ENCODE measurements around the gene SNCG.
"Not testable (repeated sequence)": the region's sequence is repeated elsewhere in the genome, so short reads cannot be mapped to it uniquely, and the experiment has no call there.

The SNCG gene

DNA sequence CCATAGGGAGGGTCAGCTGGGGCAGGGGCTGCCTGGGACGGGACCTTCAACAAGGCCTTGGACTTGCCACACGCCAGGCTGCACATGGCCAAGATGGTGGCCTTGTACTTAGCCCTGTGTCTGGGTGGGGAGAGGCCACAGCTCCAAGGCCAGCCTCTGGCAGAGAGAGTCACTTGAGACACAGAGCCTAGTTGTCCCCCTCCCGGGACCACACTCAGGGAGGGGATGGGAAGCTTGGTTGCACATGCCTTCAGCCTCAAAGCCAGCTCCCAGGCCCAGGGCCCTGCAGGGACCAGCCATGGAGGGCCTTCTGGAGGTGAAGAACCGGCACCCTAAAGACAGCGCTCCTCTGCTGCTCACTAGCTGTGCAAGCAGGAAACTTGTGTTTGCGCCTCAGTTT lies 17.7 kb upstream of the SNCG start:
- Histone ChIP-seq H3K4me3 (ENCODE audit: low read length) (no peak overlapping the region), H3K36me3 (ENCODE audit: insufficient read depth, low read length) (no peaks in the 10 kb centered on the region)

DNA sequence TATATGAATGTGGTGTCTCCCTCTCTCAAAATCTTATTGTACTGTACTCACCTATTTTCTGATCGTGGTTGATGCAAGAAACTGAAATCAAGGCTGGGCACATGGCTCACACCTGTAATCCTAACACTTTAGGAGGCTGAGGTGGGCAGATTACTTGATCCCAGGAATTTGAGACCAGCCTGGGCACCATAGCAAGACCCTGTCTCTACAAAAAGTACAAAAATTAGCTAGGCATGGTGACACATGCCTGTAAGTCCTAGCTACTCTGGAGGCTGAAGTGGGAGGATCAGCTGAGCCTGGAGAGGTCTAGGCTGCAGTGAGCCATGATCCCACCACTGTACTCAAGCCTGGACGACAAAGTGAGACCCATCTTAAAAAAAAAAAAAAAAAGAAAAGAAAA lies 17.0 kb upstream of the SNCG start:
- H3K27me3 ChIP-seq (ENCODE audit: insufficient read depth, low read length): no peaks in the 10 kb centered on the region
- H3K36me3 ChIP-seq (ENCODE audit: insufficient read depth, low read length): no peaks in the 10 kb centered on the region
- H2AFZ ChIP-seq (ENCODE audit: low read depth, low read length): no peak overlapping the region
- H3K4me1 ChIP-seq (ENCODE audit: insufficient read depth, low read length): peaks cover 2% of the 10 kb centered on the region
- H3K4me3 ChIP-seq (ENCODE audit: low read length): no peak overlapping the region
- no peaks in the 10 kb centered on the region for H3K9me3 ChIP-seq (ENCODE audit: low read length)

More for the DNA sequence above, 17.7 kb upstream of the SNCG start:
- Histone ChIP-seq H3K4me1 (ENCODE audit: insufficient read depth, low read length) (peaks cover 2% of the 10 kb centered on the region), H3K9me3 (ENCODE audit: low read length) (no peaks in the 10 kb centered on the region), H2AFZ (ENCODE audit: low read depth, low read length) (no peak overlapping the region), H3K27me3 (ENCODE audit: insufficient read depth, low read length) (no peaks in the 10 kb centered on the region)

DNA sequence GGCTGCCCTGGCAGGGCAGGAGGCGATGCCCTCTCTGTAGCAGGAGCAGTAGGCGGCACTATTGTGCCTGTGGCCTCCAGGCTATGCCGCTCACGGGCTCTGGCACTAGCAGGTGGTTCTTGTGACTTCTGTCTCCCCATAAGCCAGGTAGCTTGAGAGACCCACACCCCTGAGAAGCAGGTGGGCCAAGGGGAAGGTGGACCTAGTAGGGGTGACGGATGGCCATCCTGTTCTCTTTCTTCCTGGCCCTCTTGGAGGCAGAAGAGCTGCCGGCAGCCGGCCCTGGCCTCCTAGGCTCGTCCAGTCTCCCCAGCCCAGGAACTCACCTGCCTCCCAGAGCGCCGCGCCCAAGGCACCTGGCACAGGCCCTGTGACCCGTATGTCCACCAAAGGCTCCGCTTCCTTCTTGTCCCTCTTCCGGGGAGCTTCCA lies 16.4 kb upstream of the SNCG start:
- no peaks in the 10 kb centered on the region for H3K36me3 ChIP-seq (ENCODE audit: insufficient read depth, low read length)
- no peak overlapping the region for H3K4me3 ChIP-seq (ENCODE audit: low read length)
- H3K4me1 ChIP-seq (ENCODE audit: insufficient read depth, low read length): peaks cover 2% of the 10 kb centered on the region
- no peak overlapping the region for H2AFZ ChIP-seq (ENCODE audit: low read depth, low read length)
- no peaks in the 10 kb centered on the region for H3K27me3 ChIP-seq (ENCODE audit: insufficient read depth, low read length)
- no peaks in the 10 kb centered on the region for H3K9me3 ChIP-seq (ENCODE audit: low read length)

DNA sequence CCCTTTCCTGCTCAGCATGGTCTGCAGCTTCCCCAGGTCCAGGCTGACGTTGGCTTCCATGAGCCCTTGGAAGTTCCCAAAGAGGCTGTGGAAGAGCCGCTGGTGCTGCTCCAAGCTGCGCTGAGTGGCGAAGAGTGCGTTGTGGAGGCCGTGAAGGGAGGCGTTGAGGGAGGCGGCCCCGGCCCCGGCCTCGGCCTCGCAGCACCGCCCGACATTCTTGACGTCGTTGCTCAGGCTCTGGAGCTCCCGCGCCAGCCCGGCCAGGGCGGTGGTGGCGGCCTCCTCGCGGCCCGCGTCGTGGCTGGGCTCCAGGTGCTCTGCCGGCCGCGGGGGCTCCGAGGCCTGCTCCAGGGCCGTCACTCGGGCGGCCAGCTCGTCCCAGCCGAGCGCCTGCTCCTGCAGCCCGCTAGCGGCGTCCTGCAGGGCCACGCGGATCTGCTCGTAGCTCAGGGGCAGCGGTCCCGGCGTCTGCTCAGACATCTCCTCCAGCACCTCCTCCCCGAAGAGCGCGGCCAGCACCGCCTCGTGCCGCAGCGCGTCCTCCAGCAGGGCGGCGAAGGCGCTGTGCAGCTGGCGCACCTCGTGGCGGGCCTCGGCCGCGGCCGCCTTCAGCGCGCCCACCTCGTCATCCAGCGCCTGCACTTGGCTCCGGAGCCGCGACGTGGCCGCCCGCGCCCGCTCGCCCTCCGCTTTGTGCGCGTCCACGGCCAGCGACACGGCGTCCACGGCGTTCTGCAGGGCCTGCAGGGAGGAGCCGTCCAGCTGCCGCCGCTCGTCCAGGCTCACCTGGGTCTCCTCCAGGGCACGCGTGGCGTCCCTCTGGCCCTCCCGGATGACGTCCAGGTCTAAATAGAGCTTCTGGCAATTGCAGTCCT lies 15.7 kb upstream of the SNCG start:
- H3K4me1 ChIP-seq (ENCODE audit: insufficient read depth, low read length): peaks cover 2% of the 10 kb centered on the region
- H3K36me3 ChIP-seq (ENCODE audit: insufficient read depth, low read length): no peaks in the 10 kb centered on the region
- no peak overlapping the region for H2AFZ ChIP-seq (ENCODE audit: low read depth, low read length)
- H3K27me3 ChIP-seq (ENCODE audit: insufficient read depth, low read length): no peaks in the 10 kb centered on the region
- H3K9me3 ChIP-seq (ENCODE audit: low read length): no peaks in the 10 kb centered on the region
- no peak overlapping the region for H3K4me3 ChIP-seq (ENCODE audit: low read length)

DNA sequence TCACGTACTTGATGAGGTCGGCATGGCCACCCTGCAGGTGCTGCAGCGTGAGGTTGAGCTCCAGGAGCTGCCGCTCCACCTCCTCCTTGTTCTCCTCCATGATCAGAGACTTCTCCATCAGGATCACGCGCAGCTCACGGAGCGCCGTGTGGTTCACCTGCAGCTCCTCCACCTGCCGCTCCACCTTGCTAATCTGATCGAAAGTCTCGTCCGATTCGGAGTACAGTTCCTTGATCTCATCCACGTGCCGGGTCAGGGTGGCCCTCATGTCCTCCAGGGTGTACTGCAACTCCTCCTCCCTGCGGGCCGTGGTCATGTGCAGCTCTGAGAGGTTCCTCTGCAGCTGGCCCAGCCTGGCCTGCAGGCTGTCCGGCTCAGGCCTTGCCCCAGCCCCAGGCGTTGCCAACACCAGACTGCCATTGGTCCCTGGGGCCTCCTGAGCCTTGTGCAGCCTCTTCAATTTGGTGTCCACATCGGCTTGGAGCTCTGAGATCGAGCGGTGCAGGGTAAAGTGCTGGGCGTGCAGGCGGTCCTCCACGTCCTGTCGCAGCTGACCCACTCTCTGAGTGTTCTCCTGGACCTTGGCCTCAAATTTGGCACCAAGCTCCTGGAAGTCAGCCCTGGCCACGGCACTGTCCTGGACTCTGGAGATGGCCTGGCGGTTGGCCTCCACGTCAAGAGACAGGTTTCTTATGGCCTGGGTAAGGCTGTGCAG lies 14.9 kb upstream of the SNCG start:
- Histone ChIP-seq H3K4me3 (ENCODE audit: low read length) (no peak overlapping the region), H3K36me3 (ENCODE audit: insufficient read depth, low read length) (no peaks in the 10 kb centered on the region), H2AFZ (ENCODE audit: low read depth, low read length) (no peak overlapping the region), H3K9me3 (ENCODE audit: low read length) (no peaks in the 10 kb centered on the region), H3K27me3 (ENCODE audit: insufficient read depth, low read length) (no peaks in the 10 kb centered on the region), H3K4me1 (ENCODE audit: insufficient read depth, low read length) (peaks cover 2% of the 10 kb centered on the region)

DNA sequence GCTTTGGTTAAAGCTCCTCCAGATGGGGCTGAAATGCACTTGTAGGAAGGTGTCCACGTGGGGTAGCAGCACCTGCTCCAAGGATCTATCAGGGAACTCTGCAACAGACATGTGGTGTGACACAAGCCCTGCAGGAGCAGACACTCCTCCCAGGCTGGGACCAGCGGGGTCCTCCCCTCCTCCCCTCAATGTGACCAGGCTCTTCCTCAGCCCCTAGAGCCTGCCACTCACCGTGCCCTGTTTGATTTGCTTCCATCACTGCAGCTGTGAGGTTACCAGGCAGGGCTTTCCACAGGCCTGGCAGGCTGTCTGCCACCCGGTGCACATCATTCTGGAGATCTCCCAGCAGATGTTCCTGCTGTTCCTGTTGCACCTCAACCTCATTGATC lies 14.4 kb upstream of the SNCG start:
- H3K4me3 ChIP-seq (ENCODE audit: low read length): no peak overlapping the region
- H3K4me1 ChIP-seq (ENCODE audit: insufficient read depth, low read length): peaks cover 2% of the 10 kb centered on the region
- H2AFZ ChIP-seq (ENCODE audit: low read depth, low read length): no peak overlapping the region
- no peaks in the 10 kb centered on the region for H3K36me3 ChIP-seq (ENCODE audit: insufficient read depth, low read length)
- H3K27me3 ChIP-seq (ENCODE audit: insufficient read depth, low read length): no peaks in the 10 kb centered on the region
- H3K9me3 ChIP-seq (ENCODE audit: low read length): no peaks in the 10 kb centered on the region

DNA sequence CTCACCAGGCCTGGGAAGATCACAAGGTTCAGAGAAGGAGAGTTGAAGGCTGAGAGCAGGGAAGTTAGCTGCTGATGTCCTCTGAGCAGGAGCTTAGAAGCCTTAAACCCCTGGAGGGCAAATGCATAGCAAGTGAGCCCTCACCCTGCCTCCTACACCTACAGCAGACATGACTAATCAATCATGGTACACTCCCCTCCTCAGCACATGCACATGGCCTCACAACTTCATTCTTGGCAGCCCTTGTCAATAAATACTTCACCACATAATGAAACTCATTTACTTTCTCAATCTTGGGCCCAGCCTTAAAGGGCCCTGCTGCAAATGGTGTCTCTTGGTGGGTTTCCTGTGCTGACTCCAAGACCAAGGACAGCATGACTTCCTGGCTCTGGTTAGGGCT lies 13.9 kb upstream of the SNCG start:
- no peaks in the 10 kb centered on the region for H3K9me3 ChIP-seq (ENCODE audit: low read length)
- H3K4me1 ChIP-seq (ENCODE audit: insufficient read depth, low read length): peaks cover 2% of the 10 kb centered on the region
- no peaks in the 10 kb centered on the region for H3K27me3 ChIP-seq (ENCODE audit: insufficient read depth, low read length)
- no peaks in the 10 kb centered on the region for H3K36me3 ChIP-seq (ENCODE audit: insufficient read depth, low read length)
- H2AFZ ChIP-seq (ENCODE audit: low read depth, low read length): no peak overlapping the region
- no peak overlapping the region for H3K4me3 ChIP-seq (ENCODE audit: low read length)

DNA sequence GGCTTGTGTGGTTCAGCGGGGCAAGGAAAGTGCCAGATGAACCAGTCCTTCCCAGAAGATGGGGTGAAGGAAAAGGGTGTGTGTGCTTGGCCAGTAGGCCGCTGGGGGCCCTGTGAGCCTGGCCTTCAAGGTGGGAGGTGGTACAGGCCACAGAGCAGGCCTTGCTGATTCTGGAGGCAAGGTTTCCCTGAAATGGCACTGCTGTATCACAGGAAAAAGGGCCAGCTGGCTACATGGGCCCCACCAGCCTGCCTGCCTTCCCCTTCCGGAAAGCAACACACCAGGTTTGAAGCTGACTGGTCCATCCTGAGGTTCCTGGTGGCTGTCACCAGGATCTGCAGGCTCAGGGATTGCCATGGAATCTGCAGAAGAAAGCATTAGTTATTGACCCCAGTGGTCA lies 13.5 kb upstream of the SNCG start:
- Histone ChIP-seq H3K4me1 (ENCODE audit: insufficient read depth, low read length) (no peaks in the 10 kb centered on the region), H3K27me3 (ENCODE audit: insufficient read depth, low read length) (no peaks in the 10 kb centered on the region), H3K9me3 (ENCODE audit: low read length) (no peaks in the 10 kb centered on the region)

DNA sequence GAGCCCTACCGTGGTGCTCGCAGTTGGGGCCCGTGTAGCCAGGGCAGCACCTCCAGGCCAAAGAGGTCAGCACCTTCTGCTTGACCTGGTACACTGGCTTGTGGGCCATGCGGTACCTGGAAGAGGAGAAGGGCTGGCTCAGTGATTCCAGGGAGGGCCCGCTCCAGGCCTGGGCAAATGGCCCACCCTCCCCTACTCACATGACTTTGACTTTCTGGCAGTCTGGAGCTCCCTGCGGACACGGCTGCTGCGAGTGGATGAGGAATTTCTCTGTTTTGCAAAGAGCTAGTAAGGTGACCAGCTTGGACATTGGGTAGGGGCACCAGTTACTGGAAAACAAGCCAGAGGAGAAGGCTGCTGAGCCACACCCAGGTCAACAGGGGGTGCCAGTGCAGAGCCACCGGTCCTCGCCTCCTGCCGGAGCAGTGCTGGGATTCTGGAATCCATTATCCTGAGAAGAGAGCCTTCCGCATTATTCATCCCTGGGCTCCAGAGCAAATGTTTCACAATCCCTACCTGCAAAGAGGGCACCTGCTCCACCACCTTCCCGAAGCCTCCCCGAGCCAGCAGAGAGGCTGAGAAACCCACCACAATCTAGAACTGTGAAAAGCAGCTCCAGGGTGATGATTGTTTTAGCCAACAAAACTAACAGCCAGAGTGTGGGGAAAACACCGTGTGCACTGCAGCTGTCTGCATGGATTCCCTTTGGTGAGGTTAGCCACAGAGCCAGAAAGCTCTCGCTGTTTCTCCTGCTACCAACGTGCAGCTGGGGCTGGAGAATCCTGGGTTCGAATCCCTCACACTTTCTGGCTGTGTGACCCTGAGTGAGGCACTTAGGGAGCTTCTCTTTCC lies 12.8 kb upstream of the SNCG start:
- H3K4me3 ChIP-seq (ENCODE audit: low read length): no peak overlapping the region
- no peaks in the 10 kb centered on the region for H3K36me3 ChIP-seq (ENCODE audit: insufficient read depth, low read length)
- H3K4me1 ChIP-seq (ENCODE audit: insufficient read depth, low read length): no peaks in the 10 kb centered on the region
- H2AFZ ChIP-seq (ENCODE audit: low read depth, low read length): no peak overlapping the region
- H3K27me3 ChIP-seq (ENCODE audit: insufficient read depth, low read length): no peaks in the 10 kb centered on the region
- no peaks in the 10 kb centered on the region for H3K9me3 ChIP-seq (ENCODE audit: low read length)

More for the DNA sequence above, 13.5 kb upstream of the SNCG start:
- H3K36me3 ChIP-seq (ENCODE audit: insufficient read depth, low read length): no peaks in the 10 kb centered on the region
- H3K4me3 ChIP-seq (ENCODE audit: low read length): no peak overlapping the region
- no peak overlapping the region for H2AFZ ChIP-seq (ENCODE audit: low read depth, low read length)

DNA sequence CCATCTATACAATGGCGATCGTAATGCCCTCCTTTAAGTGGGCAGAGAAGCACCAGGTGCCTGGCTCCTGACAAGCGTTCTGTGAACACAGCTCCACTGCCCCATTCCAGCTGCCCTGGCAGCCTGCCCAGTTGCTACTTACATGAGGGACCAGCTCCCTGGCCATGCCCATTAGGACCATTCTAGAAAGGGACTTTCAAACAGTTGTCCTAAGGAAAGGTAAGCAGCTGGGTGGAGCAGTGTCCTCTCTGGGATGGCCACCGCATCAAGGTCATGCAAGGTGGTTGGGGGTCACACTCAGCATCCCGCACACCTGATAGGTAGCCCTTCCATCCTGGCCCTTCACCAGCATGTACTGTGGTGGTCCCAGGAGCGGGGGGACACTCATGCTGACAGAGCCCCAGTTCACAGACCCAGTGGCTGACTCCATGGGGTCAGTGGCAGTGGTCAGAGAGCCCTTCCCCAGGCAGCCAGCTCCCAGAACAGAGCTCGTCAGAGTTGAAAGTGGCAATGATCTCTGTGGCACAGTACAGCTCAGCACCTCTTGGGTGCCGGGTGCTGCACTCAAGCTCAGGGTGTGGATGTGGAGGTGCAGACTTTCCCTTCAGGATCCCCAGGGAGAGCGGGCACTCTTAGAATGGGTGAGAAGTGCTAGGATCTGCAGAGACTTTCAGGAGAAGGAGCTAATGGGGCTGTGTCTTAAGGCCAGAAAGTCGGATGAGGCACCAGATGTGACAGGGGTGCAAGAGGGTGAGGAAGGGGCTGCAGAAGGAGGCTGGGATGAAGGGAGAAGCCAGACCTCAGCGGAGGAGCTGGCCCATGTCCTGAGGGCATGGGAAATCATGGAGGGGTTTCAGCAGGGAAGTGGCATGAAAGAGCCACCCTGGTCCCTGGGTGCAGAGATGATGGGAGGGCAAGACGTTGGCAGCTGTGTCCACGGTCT lies 11.9 kb upstream of the SNCG start:
- Histone ChIP-seq H2AFZ (ENCODE audit: low read depth, low read length) (no peak overlapping the region), H3K9me3 (ENCODE audit: low read length) (no peaks in the 10 kb centered on the region), H3K27me3 (ENCODE audit: insufficient read depth, low read length) (no peaks in the 10 kb centered on the region), H3K36me3 (ENCODE audit: insufficient read depth, low read length) (no peaks in the 10 kb centered on the region), H3K4me1 (ENCODE audit: insufficient read depth, low read length) (no peaks in the 10 kb centered on the region), H3K4me3 (ENCODE audit: low read length) (no peak overlapping the region)

DNA sequence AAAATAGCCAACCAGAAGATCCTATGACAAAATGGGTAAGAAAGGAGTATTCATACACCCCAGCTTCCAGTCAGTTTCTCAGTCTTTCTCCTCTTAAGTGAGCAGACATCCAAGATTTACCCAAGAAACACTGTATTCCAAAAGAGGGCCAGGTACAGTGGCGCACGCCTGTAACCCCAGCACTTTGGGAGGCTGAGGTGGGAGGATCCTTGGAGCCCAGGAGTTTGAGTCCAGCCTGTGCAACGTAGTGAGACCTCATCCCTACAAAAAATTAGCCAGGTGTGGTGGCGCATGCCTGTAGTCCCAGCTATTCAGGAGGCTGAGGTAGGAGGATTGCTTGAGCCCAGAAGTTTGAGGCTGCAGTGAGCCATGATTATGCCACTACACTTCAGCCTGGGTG lies 10.6 kb upstream of the SNCG start:
- H3K27me3 ChIP-seq (ENCODE audit: insufficient read depth, low read length); H3K9me3 ChIP-seq (ENCODE audit: low read length); H3K4me1 ChIP-seq (ENCODE audit: insufficient read depth, low read length): not testable (repeated sequence)

DNA sequence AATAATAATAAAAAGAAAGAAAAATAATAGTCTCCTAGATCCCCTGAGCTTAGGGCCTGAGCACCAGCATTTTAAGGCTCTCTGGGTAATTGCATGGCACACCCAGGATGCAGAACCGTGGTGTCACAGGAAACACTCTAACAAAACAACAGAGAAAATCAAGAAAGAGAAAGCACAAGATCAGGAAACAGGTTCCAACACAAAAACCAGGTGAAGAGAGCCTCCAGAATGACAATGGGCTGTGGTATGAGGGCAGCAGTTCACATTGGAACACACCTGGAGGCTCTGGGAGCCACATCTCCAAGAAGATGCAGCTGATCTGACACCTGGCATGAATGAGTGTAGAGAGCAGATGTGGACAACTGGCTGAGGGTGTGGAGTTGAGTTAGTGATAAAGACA lies 8.1 kb upstream of the SNCG start:
- Histone ChIP-seq H3K27me3 (ENCODE audit: insufficient read depth, low read length) (no peaks in the 10 kb centered on the region), H3K4me1 (ENCODE audit: insufficient read depth, low read length) (peaks cover 19% of the 10 kb centered on the region), H3K9me3 (ENCODE audit: low read length) (peaks cover 3% of the 10 kb centered on the region), H3K4me3 (ENCODE audit: low read length) (no peak overlapping the region), H3K36me3 (ENCODE audit: insufficient read depth, low read length) (no peaks in the 10 kb centered on the region), H2AFZ (ENCODE audit: low read depth, low read length) (no peak overlapping the region)

More for the DNA sequence above, 10.6 kb upstream of the SNCG start:
- H2AFZ ChIP-seq (ENCODE audit: low read depth, low read length); H3K36me3 ChIP-seq (ENCODE audit: insufficient read depth, low read length); H3K4me3 ChIP-seq (ENCODE audit: low read length): not testable (repeated sequence)

All from neuron (in vitro differentiated cells).